ENCODE results near the gene MET. TPM values are rescaled to one million over a fixed set of nuclear protein-coding genes. Genes with fewer than 3 reads are reported as not detected.
"Not testable (repeated sequence)": the region's sequence is repeated elsewhere in the genome, so short reads cannot be mapped to it uniquely, and the experiment has no call there.

MET gene
- total RNA-seq, 2 donors from 2014 or later: 0.18 TPM; not detected in 1

- ATAC-seq (no peak), DNase-seq (no peak)
- Mint-ChIP-seq H3K27ac (no peak overlapping the region), H3K4me3 (no peak overlapping the region), H3K36me3 (ENCODE audit: low read depth) (peaks cover 2% of the 10 kb centered on the region), H3K27me3 (peaks cover 36% of the 10 kb centered on the region), H3K4me1 (no peaks in the 10 kb centered on the region)
- H3K9me3 ChIP-seq (ENCODE audit: control insufficient read depth, low read length, poor library complexity, severe bottlenecking): no peaks in the 10 kb centered on the region
Observed at GRCh38 chr7:116740755-116741462, 68.9 kb downstream of the MET start.

DNA sequence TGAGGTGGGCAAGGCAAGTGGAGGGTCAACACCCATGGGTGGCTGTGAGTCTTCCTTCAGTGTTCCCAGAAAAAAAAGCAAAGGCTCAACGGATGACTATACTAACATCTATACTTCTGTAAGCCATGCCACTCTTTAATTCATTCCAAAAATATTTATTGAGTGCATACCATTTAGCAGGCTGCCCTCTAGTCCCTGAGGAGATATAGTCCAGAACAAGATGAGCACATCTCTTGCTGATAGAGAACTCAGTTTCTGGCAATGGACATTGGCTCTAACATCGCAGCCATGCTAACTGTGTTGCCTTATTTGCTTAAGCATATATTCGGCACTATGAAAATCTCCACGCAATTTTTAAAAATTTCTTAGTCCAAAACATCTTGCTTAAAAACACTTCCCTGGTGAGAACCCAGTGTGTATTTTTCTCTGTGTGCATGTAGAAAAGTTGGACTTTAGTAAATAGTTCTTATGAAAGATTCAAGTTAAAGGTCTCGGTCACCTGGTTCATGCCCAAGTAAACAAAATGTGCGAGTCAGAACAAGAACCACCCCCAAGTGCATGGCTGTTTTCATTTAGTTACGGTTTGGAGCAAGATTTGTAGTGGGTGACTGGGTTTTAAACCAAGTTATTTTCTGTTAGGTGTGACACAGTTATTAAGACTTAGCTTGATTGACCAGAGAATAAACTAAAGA lies 69.8 kb downstream of the MET start:
- no peak for ATAC-seq
- Mint-ChIP-seq H3K27ac (no peak overlapping the region), H3K4me1 (no peaks in the 10 kb centered on the region), H3K27me3 (peaks cover 35% of the 10 kb centered on the region), H3K4me3 (no peak overlapping the region), H3K36me3 (ENCODE audit: low read depth) (peaks cover 2% of the 10 kb centered on the region)
- H3K9me3 ChIP-seq (ENCODE audit: control insufficient read depth, low read length, poor library complexity, severe bottlenecking): no peaks in the 10 kb centered on the region
- DNase-seq: no peak

DNA sequence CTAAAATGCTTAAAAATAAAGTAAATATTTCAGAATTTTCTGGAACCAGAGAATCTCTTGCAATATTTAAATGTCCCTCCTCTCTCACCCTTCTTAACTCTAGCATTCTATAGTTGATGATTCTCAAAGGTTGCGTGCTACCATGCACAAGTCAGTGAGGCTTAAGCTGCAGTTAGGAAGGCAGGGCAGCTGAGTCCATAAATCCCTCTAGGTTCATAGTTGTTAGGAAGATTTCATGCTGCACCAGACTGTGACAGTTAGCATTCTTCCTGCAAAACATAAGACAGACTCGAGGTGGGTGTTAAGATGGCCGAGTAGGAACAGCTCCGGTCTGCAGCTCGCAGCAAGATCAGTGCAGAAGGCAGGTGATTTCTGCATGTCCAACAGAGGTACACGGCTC lies 70.6 kb downstream of the MET start:
- DNase-seq: no peak
- Mint-ChIP-seq H3K27me3 (peaks cover 30% of the 10 kb centered on the region), H3K4me1 (no peaks in the 10 kb centered on the region), H3K4me3 (no peak overlapping the region), H3K27ac (no peak overlapping the region), H3K36me3 (ENCODE audit: low read depth) (peaks cover 2% of the 10 kb centered on the region)
- H3K9me3 ChIP-seq (ENCODE audit: control insufficient read depth, low read length, poor library complexity, severe bottlenecking): no peaks in the 10 kb centered on the region
- ATAC-seq: no peak

GRCh38 chr7:116743835-116744234 lies 71.8 kb downstream of the MET start:
- not testable (repeated sequence) for ATAC-seq; DNase-seq; H3K36me3 Mint-ChIP-seq (ENCODE audit: low read depth); H3K27ac Mint-ChIP-seq; H3K4me1 Mint-ChIP-seq; H3K9me3 ChIP-seq (ENCODE audit: control insufficient read depth, low read length, poor library complexity, severe bottlenecking); H3K4me3 Mint-ChIP-seq
- peaks cover 28% of the 10 kb centered on the region for H3K27me3 Mint-ChIP-seq

- not testable (repeated sequence) for H3K27me3 Mint-ChIP-seq; ATAC-seq; DNase-seq; H3K4me1 Mint-ChIP-seq; H3K9me3 ChIP-seq (ENCODE audit: control insufficient read depth, low read length, poor library complexity, severe bottlenecking); H3K4me3 Mint-ChIP-seq; H3K27ac Mint-ChIP-seq; H3K36me3 Mint-ChIP-seq (ENCODE audit: low read depth)
Observed at GRCh38 chr7:116746388-116746787, 74.4 kb downstream of the MET start.

- H3K27ac Mint-ChIP-seq; H3K9me3 ChIP-seq (ENCODE audit: control insufficient read depth, low read length, poor library complexity, severe bottlenecking); H3K4me1 Mint-ChIP-seq; H3K27me3 Mint-ChIP-seq; H3K36me3 Mint-ChIP-seq (ENCODE audit: low read depth); ATAC-seq; DNase-seq; H3K4me3 Mint-ChIP-seq: not testable (repeated sequence)
Observed at GRCh38 chr7:116751070-116751469, 79.1 kb downstream of the MET start.

GRCh38 chr7:116752305-116753074 lies 80.5 kb downstream of the MET start:
- H3K9me3 ChIP-seq (ENCODE audit: control insufficient read depth, low read length, poor library complexity, severe bottlenecking): no peaks in the 10 kb centered on the region
- DNase-seq (no peak), ATAC-seq (no peak)
- H3K4me3 Mint-ChIP-seq: no peak overlapping the region
- peaks cover 6% of the 10 kb centered on the region for H3K27me3 Mint-ChIP-seq
- H3K36me3 Mint-ChIP-seq (ENCODE audit: low read depth): no peaks in the 10 kb centered on the region
- no peak overlapping the region for H3K27ac Mint-ChIP-seq
- H3K4me1 Mint-ChIP-seq: no peaks in the 10 kb centered on the region

GRCh38 chr7:116753130-116753529 lies 81.1 kb downstream of the MET start:
- H3K27me3 Mint-ChIP-seq: peaks cover 6% of the 10 kb centered on the region
- no peaks in the 10 kb centered on the region for H3K4me1 Mint-ChIP-seq
- ATAC-seq: no peak
- no peak overlapping the region for H3K4me3 Mint-ChIP-seq
- H3K36me3 Mint-ChIP-seq (ENCODE audit: low read depth): no peaks in the 10 kb centered on the region
- no peak overlapping the region for H3K27ac Mint-ChIP-seq
- no peaks in the 10 kb centered on the region for H3K9me3 ChIP-seq (ENCODE audit: control insufficient read depth, low read length, poor library complexity, severe bottlenecking)
- no peak for DNase-seq

- Mint-ChIP-seq H3K4me1 (no peaks in the 10 kb centered on the region), H3K27ac (no peak overlapping the region), H3K4me3 (no peak overlapping the region), H3K36me3 (ENCODE audit: low read depth) (no peaks in the 10 kb centered on the region), H3K27me3 (peaks cover 6% of the 10 kb centered on the region)
- DNase-seq (no peak), ATAC-seq (no peak)
- no peaks in the 10 kb centered on the region for H3K9me3 ChIP-seq (ENCODE audit: control insufficient read depth, low read length, poor library complexity, severe bottlenecking)
Observed at GRCh38 chr7:116754186-116754585, 82.2 kb downstream of the MET start.

DNA sequence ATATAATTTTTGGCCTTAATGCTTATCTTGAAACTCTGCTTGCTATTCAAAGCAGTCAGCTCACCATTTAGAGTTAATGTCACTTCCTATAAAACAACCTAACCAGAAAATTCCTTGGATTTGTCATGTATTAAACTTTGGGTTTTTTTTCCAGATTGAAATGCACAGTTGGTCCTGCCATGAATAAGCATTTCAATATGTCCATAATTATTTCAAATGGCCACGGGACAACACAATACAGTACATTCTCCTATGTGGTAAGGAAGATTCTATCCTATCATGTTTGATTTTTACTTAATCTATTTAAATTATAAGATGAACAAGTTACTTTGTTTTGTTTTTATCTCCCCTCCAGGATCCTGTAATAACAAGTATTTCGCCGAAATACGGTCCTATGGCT lies 85.3 kb downstream of the MET start:
- Mint-ChIP-seq H3K4me3 (no peak overlapping the region), H3K4me1 (no peaks in the 10 kb centered on the region), H3K36me3 (ENCODE audit: low read depth) (no peaks in the 10 kb centered on the region), H3K27me3 (peaks cover 20% of the 10 kb centered on the region), H3K27ac (no peak overlapping the region)
- no peaks in the 10 kb centered on the region for H3K9me3 ChIP-seq (ENCODE audit: control insufficient read depth, low read length, poor library complexity, severe bottlenecking)
- DNase-seq (no peak), ATAC-seq (no peak)

DNA sequence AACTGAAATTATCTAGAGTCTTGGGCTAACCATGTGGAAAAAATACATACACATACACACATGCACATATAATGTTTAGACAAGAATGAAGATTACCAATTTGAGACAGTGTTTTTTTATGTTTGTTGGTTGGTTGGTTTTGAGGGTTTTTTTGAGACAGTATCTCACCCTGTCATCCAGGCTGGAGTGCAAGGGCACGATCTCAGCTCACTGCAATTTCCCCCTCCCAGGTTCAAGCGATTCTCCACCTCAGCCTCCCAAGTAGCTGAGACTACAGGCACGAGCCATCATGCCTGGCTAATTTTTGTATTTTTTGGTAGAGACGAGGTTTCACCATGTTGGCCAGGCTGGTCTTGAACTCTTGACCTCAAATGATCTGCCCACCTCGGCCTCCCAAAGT lies 87.6 kb downstream of the MET start:
- H3K4me1 Mint-ChIP-seq, DNase-seq, ATAC-seq: not testable (repeated sequence)

DNA sequence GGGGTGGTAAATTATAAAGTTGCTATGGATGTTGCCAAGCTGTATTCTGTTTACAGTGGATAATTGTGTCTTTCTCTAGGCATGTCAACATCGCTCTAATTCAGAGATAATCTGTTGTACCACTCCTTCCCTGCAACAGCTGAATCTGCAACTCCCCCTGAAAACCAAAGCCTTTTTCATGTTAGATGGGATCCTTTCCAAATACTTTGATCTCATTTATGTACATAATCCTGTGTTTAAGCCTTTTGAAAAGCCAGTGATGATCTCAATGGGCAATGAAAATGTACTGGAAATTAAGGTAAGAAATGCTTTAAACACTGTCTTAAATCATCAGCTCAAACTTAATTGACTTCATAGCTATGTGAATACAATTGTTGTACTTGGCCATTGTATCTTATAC lies 91.0 kb downstream of the MET start:
- Mint-ChIP-seq H3K27ac (no peak overlapping the region), H3K4me1 (no peaks in the 10 kb centered on the region), H3K4me3 (no peak overlapping the region), H3K27me3 (peaks cover 36% of the 10 kb centered on the region), H3K36me3 (ENCODE audit: low read depth) (no peaks in the 10 kb centered on the region)
- H3K9me3 ChIP-seq (ENCODE audit: control insufficient read depth, low read length, poor library complexity, severe bottlenecking): no peaks in the 10 kb centered on the region
- ATAC-seq (no peak), DNase-seq (no peak)

More for the DNA sequence above, 87.6 kb downstream of the MET start:
- H3K27me3 Mint-ChIP-seq: peaks cover 25% of the 10 kb centered on the region
- not testable (repeated sequence) for H3K4me3 Mint-ChIP-seq; H3K36me3 Mint-ChIP-seq (ENCODE audit: low read depth); H3K9me3 ChIP-seq (ENCODE audit: control insufficient read depth, low read length, poor library complexity, severe bottlenecking); H3K27ac Mint-ChIP-seq

GRCh38 chr7:116763647-116764046 lies 91.7 kb downstream of the MET start:
- no peaks in the 10 kb centered on the region for H3K9me3 ChIP-seq (ENCODE audit: control insufficient read depth, low read length, poor library complexity, severe bottlenecking)
- ATAC-seq (no peak), DNase-seq (no peak)
- Mint-ChIP-seq H3K27me3 (peaks cover 36% of the 10 kb centered on the region), H3K4me3 (no peak overlapping the region), H3K4me1 (no peaks in the 10 kb centered on the region), H3K36me3 (ENCODE audit: low read depth) (no peaks in the 10 kb centered on the region), H3K27ac (no peak overlapping the region)

Data from T-helper 17 cell (primary cell).